Measurements from ENCODE around the gene AGA. TPM values are rescaled to one million over a fixed set of nuclear protein-coding genes. Genes with fewer than 3 reads are reported as not detected.

Gene AGA
- total and polyA plus RNA-seq, 2 of the 8 experiments (the other 6 are each of a cell fraction or from before 2014, with no cell fraction given), result 8.5 to 11.6 TPM

DNA sequence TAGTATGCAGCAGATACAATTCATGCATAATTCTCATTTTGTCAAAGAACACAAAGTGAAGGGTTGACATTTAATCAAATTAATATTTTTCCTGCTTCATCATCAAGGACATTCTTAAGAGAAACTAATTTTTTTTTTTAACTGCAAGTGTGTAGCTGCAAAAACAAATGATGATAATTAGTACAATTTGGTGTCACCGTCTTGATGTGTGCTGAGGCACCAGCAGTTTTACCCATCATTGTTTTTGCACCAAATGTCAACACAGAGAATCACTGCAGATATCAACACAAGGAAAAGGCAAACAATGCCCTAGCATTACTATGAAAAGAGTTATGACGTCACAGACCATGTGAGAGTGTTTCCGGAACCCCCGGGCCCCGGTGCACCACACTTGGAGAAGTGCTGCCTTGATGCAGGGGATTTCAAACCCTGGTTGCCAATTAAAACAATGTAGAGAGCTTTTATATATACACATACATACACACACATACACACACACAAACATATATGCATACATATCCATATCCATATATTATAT is 55.9 kb downstream of the AGA start:
- FAIRE-seq, result no peak
- no peak for TF ChIP-seq BCL11A (IDR thresholded peaks at IDR 0.05; ENCODE audit: low read depth in 2 of 2, low read length in 2 of 2)
- no peak for TF ChIP-seq EGR1 (IDR thresholded peaks at IDR 0.05; ENCODE audit: borderline replicate concordance, low read depth, low read length)
- no peak for TF ChIP-seq KDM4A (IDR thresholded peaks at IDR 0.05; ENCODE audit: low read depth, low read length, severe bottlenecking)
- no peak for TF ChIP-seq SRF (IDR thresholded peaks at IDR 0.05; ENCODE audit: low read depth, low read length)
- TF ChIP-seq SIX5 (IDR thresholded peaks at IDR 0.05; ENCODE audit: low read depth, low read length), result no peak
- no peak for TF ChIP-seq PHF8 (conservative IDR thresholded peaks at IDR 0.05; ENCODE audit: low read depth, low read length)
- no peak for TF ChIP-seq USF2 (IDR thresholded peaks at IDR 0.05; ENCODE audit: low read length)
- TF ChIP-seq TCF12 (IDR thresholded peaks at IDR 0.05; ENCODE audit: low read depth, low read length), result no peak
- no peak for TF ChIP-seq POU5F1 (IDR thresholded peaks at IDR 0.05; ENCODE audit: low read depth, low read length)

More for the DNA sequence above, 55.9 kb downstream of the AGA start:
- Histone ChIP-seq H4K91ac (replicated peaks; ENCODE audit: insufficient read length, low read length) (no peak overlapping the region), H2BK12ac (ENCODE audit: low read depth, low read length) (no peak overlapping the region), H2BK20ac (ENCODE audit: low read length) (no peak overlapping the region), H3K79me2 (ENCODE audit: control insufficient read depth in 1 of 2, insufficient read depth in 2 of 2, low read length in 2 of 2) (no peaks in the 10 kb centered on the region), H4K20me1 (replicated peaks in 1 of 2; ENCODE audit: control insufficient read depth in 1 of 2, insufficient read depth in 2 of 2, low read length in 2 of 2) (no peaks in the 10 kb centered on the region), H3K4ac (replicated peaks; ENCODE audit: insufficient read length, low read depth, low read length) (no peak overlapping the region), H3K18ac (ENCODE audit: extremely low read depth, low read length) (no peak overlapping the region), H3K36me3 (ENCODE audit: control insufficient read depth in 2 of 4, insufficient read depth in 4 of 4, low read length in 3 of 4) (no peaks in the 10 kb centered on the region), H2BK120ac (replicated peaks; ENCODE audit: low read depth, low read length) (no peak overlapping the region), H3K14ac (ENCODE audit: insufficient read length) (no peak overlapping the region), H4K8ac (ENCODE audit: extremely low read depth, insufficient read depth, low read length) (no peak overlapping the region), H3K23ac (ENCODE audit: insufficient read length) (no peak overlapping the region), H3K27me3 (replicated peaks in 1 of 4; ENCODE audit: control insufficient read depth in 3 of 4, extremely low read depth in 1 of 4, insufficient read depth in 3 of 4, low read length in 3 of 4) (no peaks in the 10 kb centered on the region), H3K4me3 (ENCODE audit: extremely low read depth in 1 of 4, insufficient read depth in 2 of 4, low read depth in 3 of 4, low read length in 4 of 4) (no peak overlapping the region), H3K9me3 (ENCODE audit: insufficient read depth in 2 of 2, low read depth in 1 of 2, low read length in 1 of 2) (no peaks in the 10 kb centered on the region), H3K79me1 (ENCODE audit: low read depth, low read length) (no peaks in the 10 kb centered on the region), H4K5ac (ENCODE audit: insufficient read length, low read depth, low read length) (no peak overlapping the region), H3K4me2 (ENCODE audit: insufficient read depth in 1 of 2, low read depth in 2 of 2, low read length in 2 of 2) (no peak overlapping the region), H2BK5ac (ENCODE audit: low read depth, low read length) (no peak overlapping the region), H2AK5ac (ENCODE audit: low read depth, low read length) (no peak overlapping the region), H3K23me2 (ENCODE audit: low read depth, low read length) (no peaks in the 10 kb centered on the region), H3K27ac (ENCODE audit: low read depth, low read length) (no peak overlapping the region), H3K4me1 (replicated peaks in 1 of 4; ENCODE audit: control insufficient read depth in 3 of 4, insufficient read depth in 4 of 4, low read length in 3 of 4) (no peaks in the 10 kb centered on the region), H2BK15ac (ENCODE audit: low read length) (no peak overlapping the region), H3K56ac (replicated peaks; ENCODE audit: insufficient read length, low read depth, low read length) (no peak overlapping the region), H3K9ac (replicated peaks in 1 of 4; ENCODE audit: extremely low read depth in 1 of 4, low read depth in 3 of 4, low read length in 3 of 4) (no peak overlapping the region), H2AFZ (ENCODE audit: low read length) (no peak overlapping the region)
- ChIA-PET POLR2A (ENCODE audit: partially characterized antibody) (no interaction called here), CTCF (ENCODE audit: partially characterized antibody) (no interaction called here)
- no peak for DNase-seq (ENCODE audit: low read depth in 1 of 2, low spot score in 2 of 2)
- WGBS, 2 experiments (ENCODE audit: extremely low coverage in 1 of 2, insufficient coverage in 1 of 2, insufficient read length in 1 of 2, insufficient replicate concordance in 2 of 2, low coverage in 1 of 2, low lambda C conversion rate in 2 of 2, missing lambda C conversion rate in 1 of 2), result 96% methylated on average over 5 of the region's 5 CpGs; no CpG with 5 or more reads in 1 of the 2 experiments
